Astrocyte (in vitro differentiated cells and primary cell): ENCODE results near the gene ZNF77. TPM values are rescaled to one million over a fixed set of nuclear protein-coding genes. Genes with fewer than 3 reads are reported as not detected.

Experiments
- total RNA-seq: library from RNA; stranded (reverse); gene quantifications from 2 replicates; pipeline ENCODE4 v1.2.1, GENCODE V29; 2021

The ZNF77 gene
- total RNA-seq, 1 donor from 2014 or later, result 1.4 TPM

Other genes starting within 250 kb of the ZNF77 start
- 1.8 and 2.4 TPM in 2 replicates for gene GNG7, start 242.3 kb downstream of the ZNF77 start, total RNA-seq
- 5.9 and 9.3 TPM in 2 replicates for gene DIRAS1, start 223.6 kb downstream of the ZNF77 start, total RNA-seq
- 30.0 and 38.0 TPM in 2 replicates for gene SLC39A3, start 205.0 kb downstream of the ZNF77 start, total RNA-seq
- 69.0 and 76.1 TPM in 2 replicates for gene SGTA, start 161.7 kb downstream of the ZNF77 start, total RNA-seq
- 60.3 and 73.4 TPM in 2 replicates for gene THOP1, start 159.5 kb downstream of the ZNF77 start, total RNA-seq
- gene ZNF554, start 125.1 kb downstream of the ZNF77 start, total RNA-seq, result 3.1 and 3.6 TPM in 2 replicates
- gene ZNF555, start 103.5 kb downstream of the ZNF77 start, total RNA-seq, result 6.0 and 8.8 TPM in 2 replicates
- not detected in 2 replicates for gene ZNF556, start 77.6 kb downstream of the ZNF77 start, total RNA-seq
- not detected in 2 replicates for gene ZNF57, start 44.0 kb downstream of the ZNF77 start, total RNA-seq
- 0.11 TPM in 1 of 2 replicates, not detected in the other for gene TLE6, start 32.6 kb upstream of the ZNF77 start, total RNA-seq
- gene TLE2, start 84.3 kb upstream of the ZNF77 start, total RNA-seq, result 0.48 and 0.79 TPM in 2 replicates
- gene TLE5, start 117.5 kb upstream of the ZNF77 start, total RNA-seq, result 200 and 210 TPM in 2 replicates
- 39.9 and 41.0 TPM in 2 replicates for gene GNA11, start 149.4 kb upstream of the ZNF77 start, total RNA-seq
- not detected in 2 replicates for gene GNA15, start 191.1 kb upstream of the ZNF77 start, total RNA-seq
- not detected in 2 replicates for gene S1PR4, start 233.8 kb upstream of the ZNF77 start, total RNA-seq
- gene NCLN, start 241.0 kb upstream of the ZNF77 start, total RNA-seq, result 95.8 and 97.3 TPM in 2 replicates